NCI-H2171 treated with DMSO at 0.1 percent for 48 hours (cell line): ENCODE data around the gene PCYT2.

ENCODE experiments used
- DNase-seq: peaks from one replicate; lab custom pipeline; 2025; lab: John Stamatoyannopoulos, UW

PCYT2 gene

GRCh38 chr17:81942167-81942553, 31.0 kb upstream of the PCYT2 start:
- DNase-seq, result no peak

GRCh38 chr17:81941484-81942166, 30.4 kb upstream of the PCYT2 start:
- DNase-seq, result peak; percentile 87

GRCh38 chr17:81940538-81941483, 29.6 kb upstream of the PCYT2 start:
- no peak for DNase-seq

GRCh38 chr17:81939881-81940385, 28.7 kb upstream of the PCYT2 start:
- DNase-seq, result no peak

GRCh38 chr17:81939218-81939617, 28.0 kb upstream of the PCYT2 start:
- no peak for DNase-seq

- no peak for DNase-seq
These were observed 24.5 kb upstream of the PCYT2 start for GRCh38 chr17:81935709-81936084.

- DNase-seq, result no peak
These were observed 23.9 kb upstream of the PCYT2 start for GRCh38 chr17:81934850-81935708.

- DNase-seq, result no peak
These were observed 23.0 kb upstream of the PCYT2 start for GRCh38 chr17:81934098-81934757.

- no peak for DNase-seq
These were observed 22.0 kb upstream of the PCYT2 start for GRCh38 chr17:81933178-81933699.

GRCh38 chr17:81932333-81932983, 21.3 kb upstream of the PCYT2 start:
- no peak for DNase-seq

- DNase-seq, result peak; percentile 91
These were observed 20.5 kb upstream of the PCYT2 start for GRCh38 chr17:81931557-81932332.

- no peak for DNase-seq
These were observed 20.0 kb upstream of the PCYT2 start for GRCh38 chr17:81931189-81931556.

GRCh38 chr17:81930142-81931125, 19.2 kb upstream of the PCYT2 start:
- DNase-seq, result peak; percentile 89

- DNase-seq, result no peak
These were observed 18.3 kb upstream of the PCYT2 start for GRCh38 chr17:81929253-81930141.

- no peak for DNase-seq
These were observed 17.5 kb upstream of the PCYT2 start for GRCh38 chr17:81928544-81929252.

GRCh38 chr17:81927653-81928543, 16.7 kb upstream of the PCYT2 start, which contains the start of gene MAFG:
TSS of gene MAFG (minus strand) at chr17:81927735. CDS start at chr17:81923185, 4,550 bp downstream.
- peak; percentile 92 for DNase-seq
